Upper lobe of left lung (tissue), 6 donors: Measurements from ENCODE around the gene TMEM267. TPM values are rescaled to one million over a fixed set of nuclear protein-coding genes. Genes with fewer than 3 reads are reported as not detected.

Source experiments
- ATAC-seq, 2 donors: fragments of 200-7000 bp; cut with Tn5 transposase; one replicate each; pipeline ENCODE4 v1.9.1; 2022; ENCODE audit warnings: mild to moderate bottlenecking in 2 of 2, moderate library complexity in 2 of 2; ENCODE audit not compliant: low FRiP score in 2 of 2
- DNase-seq, 2 donors: peaks; one replicate each; pipeline ENCODE4 v3.0.0-alpha.2; 2019 to 2020
- H3K27ac ChIP-seq, 4 donors: fragments of 200-600 bp; sonication (generic); one replicate each; pipeline ENCODE4 v1.5.1; 2016 to 2019
- H3K27me3 ChIP-seq, 4 donors: fragments of 200-600 bp; sonication (generic); one replicate each; pipeline ENCODE4 v1.5.1; 2017 to 2019
- H3K36me3 ChIP-seq, 4 donors: fragments of 200-600 bp; sonication (generic); one replicate each; pipeline ENCODE4 v1.5.1; 2016 to 2019
- H3K4me1 ChIP-seq, 4 donors: fragments of 200-600 bp; sonication (generic); one replicate each; pipeline ENCODE4 v1.5.1; 2018 to 2019
- H3K4me3 ChIP-seq, 4 donors: fragments of 200-600 bp; sonication (generic); one replicate each; pipeline ENCODE4 v1.5.1; 2017 to 2019; ENCODE audit warnings: mild to moderate bottlenecking in 2 of 4, moderate library complexity in 1 of 4
- H3K9me3 ChIP-seq, 4 donors: fragments of 200-600 bp; sonication (generic); one replicate each; pipeline ENCODE4 v1.5.1; 2018 to 2019
- CTCF ChIP-seq, 6 experiments: fragments of 450-650 bp in 4 of 6; fragments of 200-600 bp in 2 of 6; sonication (generic) in 2 of 6; IDR thresholded peaks; one replicate each; pipeline ENCODE4 v1.5.1; 2016 to 2019; ENCODE audit warnings: antibody characterized with exemption in 6 of 6
- EP300 ChIP-seq, 4 donors: sonication (generic); formaldehyde crosslinking; IDR thresholded peaks; one replicate each; pipeline ENCODE4 v1.5.1; 2017; ENCODE audit warnings: antibody characterized with exemption in 4 of 4, control low read depth in 2 of 4
- POLR2A ChIP-seq, 4 donors: fragments of 450-650 bp; IDR thresholded peaks; one replicate each; pipeline ENCODE4 v1.5.1; 2016 to 2017; ENCODE audit warnings: antibody characterized with exemption in 4 of 4, mild to moderate bottlenecking in 2 of 4
- POLR2AphosphoS5 ChIP-seq, 2 donors: sonication (generic); formaldehyde crosslinking; IDR thresholded peaks; one replicate each; pipeline ENCODE4 v1.5.1; 2017; ENCODE audit warnings: antibody characterized with exemption in 2 of 2
- WGBS, 2 donors: methylation state at CpG; one replicate each; pipeline ENCODE4 v1.1.5; 2017 to 2018; 5-methylcytosine and 5-hydroxymethylcytosine counted together
- total RNA-seq, 6 donors: library from RNA; depleted of rRNA in 4 of 6; stranded (reverse); fragments of >200 nt in 4 of 6; gene quantifications; one replicate each; pipeline versions ENCODE4 v1.1.0 to v1.2.1, GENCODE V29; 2016 to 2021
- donor health status: DM: no; HTN: no; CAD: no; lungs with moderate emphysema.
- donor health status: DM: no; HTN: yes; CAD: no; lungs with severe emphysema.

The TMEM267 gene
- total RNA-seq, 6 donors from 2014 or later, result 3.6 to 27.2 (median 12.3) TPM

GRCh38 chr5:43433382-43433781, 50.3 kb downstream of the TMEM267 start:
- TF ChIP-seq POLR2A (IDR thresholded peaks at IDR 0.05) (no peak), CTCF (IDR thresholded peaks at IDR 0.05) (no peak), EP300 (IDR thresholded peaks at IDR 0.05) (no peak), POLR2AphosphoS5 (IDR thresholded peaks at IDR 0.05) (no peak)
- H3K4me1 ChIP-seq, result peaks cover 0 to 18% (median 10%) of the 10 kb centered on the region in 4 donors
- peaks cover 0 to under 1% (median 0%) of the 10 kb centered on the region in 4 donors for H3K9me3 ChIP-seq
- no peak for DNase-seq
- H3K27ac ChIP-seq, result peak overlapping the region in 3 of 4 donors; percentile 45 to 68 (median 62)
- no peak for ATAC-seq
- WGBS, 2 donors, result 58 to 73% methylated on average over 4 of the region's 4 CpGs
- no peak overlapping the region for H3K4me3 ChIP-seq
- H3K36me3 ChIP-seq, result no peaks in the 10 kb centered on the region
- no peaks in the 10 kb centered on the region for H3K27me3 ChIP-seq

GRCh38 chr5:43432486-43433375, 50.9 kb downstream of the TMEM267 start:
- H3K4me1 ChIP-seq, result peaks cover 0 to 18% (median 10%) of the 10 kb centered on the region in 4 donors
- H3K4me3 ChIP-seq, result no peak overlapping the region
- no peaks in the 10 kb centered on the region for H3K9me3 ChIP-seq
- WGBS, 2 donors, result 56 to 57% methylated on average over 3 of the region's 3 CpGs
- TF ChIP-seq POLR2A (IDR thresholded peaks at IDR 0.05) (no peak), POLR2AphosphoS5 (IDR thresholded peaks at IDR 0.05) (peak; percentile 51 to 65), EP300 (IDR thresholded peaks at IDR 0.05) (peak in 1 of 4 donors; percentile 56)
- H3K36me3 ChIP-seq, result no peaks in the 10 kb centered on the region
- no peaks in the 10 kb centered on the region for H3K27me3 ChIP-seq
- DNase-seq (peak in 1 of 2 donors; percentile 82), ATAC-seq (peak; percentile 72 to 74)
- H3K27ac ChIP-seq, result peak overlapping the region in 3 of 4 donors; percentile 45 to 68 (median 62)

- no peak overlapping the region for H3K4me3 ChIP-seq
- H3K9me3 ChIP-seq, result no peaks in the 10 kb centered on the region
- no peak overlapping the region for H3K27ac ChIP-seq
- whole genome bisulfite sequencing, 2 donors, result 78% methylated on average over 2 of the region's 2 CpGs
- ATAC-seq (no peak), DNase-seq (no peak)
- H3K4me1 ChIP-seq, result peaks cover 0 to 18% (median 10%) of the 10 kb centered on the region in 4 donors
- no peaks in the 10 kb centered on the region for H3K36me3 ChIP-seq
- no peaks in the 10 kb centered on the region for H3K27me3 ChIP-seq
- TF ChIP-seq POLR2AphosphoS5 (IDR thresholded peaks at IDR 0.05), result no peak
- TF ChIP-seq CTCF (IDR thresholded peaks at IDR 0.05), result no peak
- TF ChIP-seq EP300 (IDR thresholded peaks at IDR 0.05), result no peak
Observed at GRCh38 chr5:43429706-43430105, 54.0 kb downstream of the TMEM267 start.

GRCh38 chr5:43429016-43429415, 54.6 kb downstream of the TMEM267 start:
- no peak overlapping the region for H3K27ac ChIP-seq
- peaks cover 0 to 18% (median 10%) of the 10 kb centered on the region in 4 donors for H3K4me1 ChIP-seq
- H3K36me3 ChIP-seq, result no peaks in the 10 kb centered on the region
- H3K27me3 ChIP-seq, result no peaks in the 10 kb centered on the region
- no peak for ATAC-seq
- TF ChIP-seq POLR2A (IDR thresholded peaks at IDR 0.05), result no peak
- no peak for TF ChIP-seq CTCF (IDR thresholded peaks at IDR 0.05)
- TF ChIP-seq EP300 (IDR thresholded peaks at IDR 0.05), result no peak
- TF ChIP-seq POLR2AphosphoS5 (IDR thresholded peaks at IDR 0.05), result no peak
- H3K4me3 ChIP-seq, result no peak overlapping the region
- no peaks in the 10 kb centered on the region for H3K9me3 ChIP-seq
- WGBS, 2 donors, result 76 to 77% methylated on average over 7 of the region's 7 CpGs
- no peak for DNase-seq

GRCh38 chr5:43427306-43427705, 56.4 kb downstream of the TMEM267 start:
- WGBS, 2 donors, result 71 to 80% methylated on average over 4 of the region's 4 CpGs
- H3K36me3 ChIP-seq, result no peaks in the 10 kb centered on the region
- no peak overlapping the region for H3K4me3 ChIP-seq
- DNase-seq (no peak), ATAC-seq (no peak)
- TF ChIP-seq CTCF (IDR thresholded peaks at IDR 0.05) (no peak), EP300 (IDR thresholded peaks at IDR 0.05) (no peak), POLR2A (IDR thresholded peaks at IDR 0.05) (no peak)
- peaks cover 0 to 10% (median 3%) of the 10 kb centered on the region in 4 donors for H3K4me1 ChIP-seq
- no peak overlapping the region for H3K27ac ChIP-seq
- no peaks in the 10 kb centered on the region for H3K27me3 ChIP-seq
- no peaks in the 10 kb centered on the region for H3K9me3 ChIP-seq
